Sigmoid colon (tissue), 4 donors: ENCODE data around the gene AP1G2.

Source experiments
- EP300 ChIP-seq, 4 donors: sonication (generic); formaldehyde crosslinking; IDR thresholded peaks; one replicate each; pipeline ENCODE4 v1.6.1; 2017; ENCODE audit warnings: antibody characterized with exemption in 4 of 4
- POLR2A ChIP-seq, 2 donors: fragments of 450-650 bp; IDR thresholded peaks; one replicate each; pipeline ENCODE4 v1.6.1; 2016; ENCODE audit warnings: antibody characterized with exemption in 2 of 2, mild to moderate bottlenecking in 2 of 2, moderate library complexity in 2 of 2
- TF ChIP-seq, protein P1 (sequence below), 4 experiments: fragments of 450-650 bp in 3 of 4; fragments of 200-600 bp in 1 of 4; IDR thresholded peaks; one replicate each; pipeline ENCODE4 v1.5.1; 2016 to 2019; ENCODE audit warnings: antibody characterized with exemption in 4 of 4, mild to moderate bottlenecking in 3 of 4, moderate library complexity in 2 of 4

DNA sequence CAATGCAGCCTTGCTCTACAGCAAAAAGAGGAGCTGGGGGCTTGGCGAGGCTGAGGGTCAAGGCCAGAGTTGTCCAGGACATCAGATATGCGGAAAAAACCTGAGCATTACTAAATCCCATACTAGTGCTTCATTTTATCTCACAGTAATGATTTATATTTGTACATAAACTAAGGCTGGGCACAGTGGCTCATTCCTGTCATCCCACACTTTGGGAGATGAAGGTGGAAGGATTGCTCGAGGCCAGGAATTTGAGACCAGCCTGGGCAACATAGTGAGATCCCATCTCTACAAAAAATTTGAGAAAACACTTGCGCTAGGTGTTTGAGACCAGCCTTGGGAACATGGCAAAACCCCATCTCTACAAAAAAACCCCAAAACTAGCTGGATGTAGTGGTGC, 22.6 kb upstream of the AP1G2 start:
- TF ChIP-seq, protein P1, sequence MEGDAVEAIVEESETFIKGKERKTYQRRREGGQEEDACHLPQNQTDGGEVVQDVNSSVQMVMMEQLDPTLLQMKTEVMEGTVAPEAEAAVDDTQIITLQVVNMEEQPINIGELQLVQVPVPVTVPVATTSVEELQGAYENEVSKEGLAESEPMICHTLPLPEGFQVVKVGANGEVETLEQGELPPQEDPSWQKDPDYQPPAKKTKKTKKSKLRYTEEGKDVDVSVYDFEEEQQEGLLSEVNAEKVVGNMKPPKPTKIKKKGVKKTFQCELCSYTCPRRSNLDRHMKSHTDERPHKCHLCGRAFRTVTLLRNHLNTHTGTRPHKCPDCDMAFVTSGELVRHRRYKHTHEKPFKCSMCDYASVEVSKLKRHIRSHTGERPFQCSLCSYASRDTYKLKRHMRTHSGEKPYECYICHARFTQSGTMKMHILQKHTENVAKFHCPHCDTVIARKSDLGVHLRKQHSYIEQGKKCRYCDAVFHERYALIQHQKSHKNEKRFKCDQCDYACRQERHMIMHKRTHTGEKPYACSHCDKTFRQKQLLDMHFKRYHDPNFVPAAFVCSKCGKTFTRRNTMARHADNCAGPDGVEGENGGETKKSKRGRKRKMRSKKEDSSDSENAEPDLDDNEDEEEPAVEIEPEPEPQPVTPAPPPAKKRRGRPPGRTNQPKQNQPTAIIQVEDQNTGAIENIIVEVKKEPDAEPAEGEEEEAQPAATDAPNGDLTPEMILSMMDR (IDR thresholded peaks at IDR 0.05): no peak
- TF ChIP-seq POLR2A (IDR thresholded peaks at IDR 0.05) (no peak), EP300 (IDR thresholded peaks at IDR 0.05) (no peak)
